CD14-positive monocyte (primary cell): ENCODE measurements around the gene COL21A1. TPM values are rescaled to one million over a fixed set of nuclear protein-coding genes. Genes with fewer than 3 reads are reported as not detected.

Experiments
- DNase-seq, 3 donors: peaks; one replicate each; pipeline ENCODE4 v3.0.0-alpha.2; 2011 to 2022
- H2AFZ ChIP-seq: 2 replicates; pipeline ENCODE4 v1.6.0; 2012; ENCODE audit warnings: mild to moderate bottlenecking, low read depth, low read length, inconsistent platforms; ENCODE audit not compliant: insufficient read depth, poor library complexity, severe bottlenecking
- H3K27ac ChIP-seq, 2 donors: 1 replicate in 1 of 2; 2 replicates in 1 of 2; pipeline ENCODE4 v1.5.1; 2012 to 2013; ENCODE audit warnings: low read length in 2 of 2, control low read depth in 1 of 2, inconsistent platforms in 1 of 2, low read depth in 1 of 2, mild to moderate bottlenecking in 1 of 2
- H3K27me3 ChIP-seq, 2 donors: one replicate each; pipeline versions ENCODE4 v1.6.0 to v1.6.1; 2011 to 2013; ENCODE audit warnings: low read length in 2 of 2; ENCODE audit not compliant: control insufficient read depth in 2 of 2, insufficient read depth in 2 of 2
- H3K36me3 ChIP-seq, 2 donors: replicated peaks in 1 of 2; 1 replicate in 1 of 2; 2 replicates in 1 of 2; pipeline versions ENCODE4 v1.5.1 to v1.6.1; 2012 to 2013; ENCODE audit warnings: low read length in 2 of 2, control low read depth in 1 of 2, inconsistent platforms in 1 of 2, mild to moderate bottlenecking in 1 of 2; ENCODE audit not compliant: insufficient read depth in 2 of 2, control insufficient read depth in 1 of 2
- H3K4me1 ChIP-seq, 2 donors: 1 replicate in 1 of 2; 2 replicates in 1 of 2; pipeline versions ENCODE4 v1.5.1 to v1.6.1; 2012 to 2013; ENCODE audit warnings: low read length in 2 of 2, control low read depth in 1 of 2, inconsistent platforms in 1 of 2, mild to moderate bottlenecking in 1 of 2, moderate library complexity in 1 of 2; ENCODE audit not compliant: insufficient read depth in 2 of 2, control insufficient read depth in 1 of 2
- H3K4me2 ChIP-seq: replicated peaks from 2 replicates; pipeline ENCODE3; 2012; ENCODE audit warnings: low read length, moderate library complexity, mild to moderate bottlenecking; ENCODE audit not compliant: poor library complexity, severe bottlenecking; ENCODE audit errors: extremely low read depth
- H3K4me3 ChIP-seq, 3 experiments: fragments of 200-600 bp in 1 of 3; sonication (generic) in 1 of 3; replicated peaks in 1 of 3; 1 replicate in 2 of 3; 2 replicates in 1 of 3; pipeline ENCODE4 v1.5.1; 2011 to 2013; ENCODE audit warnings: low read length in 3 of 3, mild to moderate bottlenecking in 3 of 3, control low read depth in 2 of 3, low read depth in 2 of 3, inconsistent platforms in 1 of 3, moderate library complexity in 1 of 3
- H3K79me2 ChIP-seq: 2 replicates; pipeline ENCODE4 v1.6.0; 2012; ENCODE audit warnings: mild to moderate bottlenecking, control low read depth, inconsistent platforms, low read length, moderate library complexity; ENCODE audit not compliant: insufficient read depth
- H3K9ac ChIP-seq: 2 replicates; pipeline ENCODE4 v1.6.0; 2017; ENCODE audit warnings: low read length, mild to moderate bottlenecking; ENCODE audit not compliant: insufficient read depth, poor library complexity, severe bottlenecking
- H3K9me3 ChIP-seq, 2 donors: replicated peaks in 1 of 2; 1 replicate in 1 of 2; 2 replicates in 1 of 2; pipeline versions ENCODE4 v1.5.1 to v1.6.1; 2012 to 2013; ENCODE audit warnings: low read length in 2 of 2, control low read depth in 1 of 2; ENCODE audit not compliant: control insufficient read depth in 1 of 2, insufficient read depth in 1 of 2
- H4K20me1 ChIP-seq: 2 replicates; pipeline ENCODE4 v1.6.0; 2012; ENCODE audit warnings: mild to moderate bottlenecking, low read length, control low read depth, moderate library complexity; ENCODE audit not compliant: insufficient read depth
- H3K27ac Mint-ChIP-seq, 7 donors: one replicate each; pipeline ENCODE4 v1.8.0; 2020; ENCODE audit warnings: mild to moderate bottlenecking in 7 of 7, mixed read lengths in 7 of 7, moderate library complexity in 6 of 7, inconsistent platforms in 2 of 7
- H3K27me3 Mint-ChIP-seq, 3 donors: one replicate each; pipeline ENCODE4 v1.8.0; 2021 to 2022; ENCODE audit warnings: low read depth in 3 of 3, mild to moderate bottlenecking in 3 of 3, mixed read lengths in 3 of 3, moderate library complexity in 3 of 3, inconsistent platforms in 1 of 3
- H3K36me3 Mint-ChIP-seq, 2 donors: one replicate each; pipeline ENCODE4 v1.8.0; 2020; ENCODE audit warnings: mixed read lengths in 2 of 2, inconsistent platforms in 1 of 2, mild to moderate bottlenecking in 1 of 2
- H3K4me1 Mint-ChIP-seq: one replicate; pipeline ENCODE4 v1.8.0; 2020; ENCODE audit warnings: mild to moderate bottlenecking, mixed read lengths
- H3K4me3 Mint-ChIP-seq, 2 donors: one replicate each; pipeline ENCODE4 v1.8.0; 2020; ENCODE audit warnings: mild to moderate bottlenecking in 2 of 2, mixed read lengths in 2 of 2, moderate library complexity in 1 of 2
- H3K9me3 Mint-ChIP-seq, 7 donors: one replicate each; pipeline ENCODE4 v1.8.0; 2020 to 2022; ENCODE audit warnings: mixed read lengths in 7 of 7, mild to moderate bottlenecking in 6 of 7, moderate library complexity in 6 of 7, inconsistent platforms in 2 of 7
- WGBS: methylation state at CpG from one replicate; pipeline ENCODE4 v1.1.5; 2013; ENCODE audit warnings: missing lambda C conversion rate; ENCODE audit not compliant: insufficient coverage; 5-methylcytosine and 5-hydroxymethylcytosine counted together
- intact Hi-C, 2 donors: fragments of 100-400 bp; cut with micrococcal nuclease; formaldehyde crosslinking; loops; one replicate each; pipeline versions ENCODE4 v1.15.0 to v1.15.1; 2023
- polyA plus RNA-seq, 3 donors: library from polyadenylated mRNA; depleted of rRNA in 1 of 3; unstranded in 2 of 3; stranded (reverse) in 1 of 3; fragments of 300-500 nt in 2 of 3; fragments of >200 nt in 1 of 3; fragmentation: Illumina TruSeq in 2 of 3; gene quantifications; 1 replicate in 2 of 3; 2 replicates in 1 of 3; pipeline ENCODE4 v1.2.3, GENCODE V29; 2012 to 2021
- TF ChIP-seq, protein P1 (sequence below): fragments of 200-600 bp; IDR thresholded peaks from one replicate; pipeline ENCODE4 v1.8.0; 2022; ENCODE audit warnings: antibody characterized with exemption, mild to moderate bottlenecking

The COL21A1 gene
- polyA plus RNA-seq, 3 donors, result 0.03 TPM; not detected in 2

DNA sequence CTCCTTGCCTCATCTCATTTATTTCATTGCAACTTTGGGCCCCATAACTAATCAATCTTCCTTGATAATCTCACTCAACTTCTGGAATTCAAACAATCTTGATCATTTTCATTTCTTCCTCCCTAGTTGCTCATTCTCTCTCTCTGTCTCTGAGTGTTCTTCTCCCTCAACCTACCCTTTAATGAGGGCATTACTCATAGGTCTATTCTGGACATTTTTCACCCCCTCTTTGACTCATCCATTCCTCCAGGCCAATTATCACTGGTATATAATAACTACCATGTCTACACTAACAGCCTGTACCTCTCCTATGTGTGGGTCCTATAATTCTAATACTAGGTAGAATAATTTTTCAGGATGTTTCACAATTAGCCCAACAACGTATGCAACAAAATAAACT lies 78.8 kb downstream of the COL21A1 start:
- intact Hi-C loops, result no loop called here
- H3K27me3 Mint-ChIP-seq, result peaks cover 0 to 1% (median 0%) of the 10 kb centered on the region in 3 donors
- H3K36me3 Mint-ChIP-seq, result no peaks in the 10 kb centered on the region
- Histone ChIP-seq H3K4me2 (no peak overlapping the region), H3K4me1 (no peaks in the 10 kb centered on the region), H3K9ac (no peak overlapping the region), H3K36me3 (no peaks in the 10 kb centered on the region), H3K27me3 (no peaks in the 10 kb centered on the region), H2AFZ (no peak overlapping the region), H4K20me1 (no peaks in the 10 kb centered on the region), H3K27ac (no peak overlapping the region), H3K9me3 (peaks cover 3 to 13% of the 10 kb centered on the region in 2 donors), H3K79me2 (no peaks in the 10 kb centered on the region), H3K4me3 (no peak overlapping the region)
- no peaks in the 10 kb centered on the region for H3K4me1 Mint-ChIP-seq
- H3K4me3 Mint-ChIP-seq, result no peak overlapping the region
- TF ChIP-seq, protein P1, sequence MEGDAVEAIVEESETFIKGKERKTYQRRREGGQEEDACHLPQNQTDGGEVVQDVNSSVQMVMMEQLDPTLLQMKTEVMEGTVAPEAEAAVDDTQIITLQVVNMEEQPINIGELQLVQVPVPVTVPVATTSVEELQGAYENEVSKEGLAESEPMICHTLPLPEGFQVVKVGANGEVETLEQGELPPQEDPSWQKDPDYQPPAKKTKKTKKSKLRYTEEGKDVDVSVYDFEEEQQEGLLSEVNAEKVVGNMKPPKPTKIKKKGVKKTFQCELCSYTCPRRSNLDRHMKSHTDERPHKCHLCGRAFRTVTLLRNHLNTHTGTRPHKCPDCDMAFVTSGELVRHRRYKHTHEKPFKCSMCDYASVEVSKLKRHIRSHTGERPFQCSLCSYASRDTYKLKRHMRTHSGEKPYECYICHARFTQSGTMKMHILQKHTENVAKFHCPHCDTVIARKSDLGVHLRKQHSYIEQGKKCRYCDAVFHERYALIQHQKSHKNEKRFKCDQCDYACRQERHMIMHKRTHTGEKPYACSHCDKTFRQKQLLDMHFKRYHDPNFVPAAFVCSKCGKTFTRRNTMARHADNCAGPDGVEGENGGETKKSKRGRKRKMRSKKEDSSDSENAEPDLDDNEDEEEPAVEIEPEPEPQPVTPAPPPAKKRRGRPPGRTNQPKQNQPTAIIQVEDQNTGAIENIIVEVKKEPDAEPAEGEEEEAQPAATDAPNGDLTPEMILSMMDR, result no peak
- no peak overlapping the region for H3K27ac Mint-ChIP-seq
- DNase-seq, result no peak
- peaks cover 2 to 20% (median 15%) of the 10 kb centered on the region in 7 donors for H3K9me3 Mint-ChIP-seq
- WGBS, result no CpG with 5 or more reads among the region's 1 CpG

DNA sequence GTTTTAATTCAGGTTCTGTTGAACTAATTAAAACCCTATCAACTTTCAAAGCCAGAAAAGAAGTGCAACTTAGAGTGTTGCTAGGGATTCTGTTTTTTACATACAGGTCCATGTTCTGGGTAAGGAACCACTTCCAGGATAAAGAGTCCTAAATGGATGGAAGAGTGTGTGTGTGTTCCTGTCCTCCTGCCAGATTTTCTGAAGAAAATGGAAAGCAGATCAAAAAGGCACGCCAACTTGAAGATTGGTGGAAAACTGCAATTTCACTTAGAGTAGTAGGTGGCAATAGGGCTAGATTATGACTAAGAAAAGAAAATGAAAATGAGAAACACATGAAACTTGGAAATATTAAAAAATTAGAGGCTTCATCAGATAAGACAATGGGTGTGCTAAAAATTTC lies 85.3 kb downstream of the COL21A1 start:
- peaks cover 0 to 3% (median 2%) of the 10 kb centered on the region in 3 donors for H3K27me3 Mint-ChIP-seq
- Histone ChIP-seq H3K4me3 (no peak overlapping the region), H4K20me1 (no peaks in the 10 kb centered on the region), H3K9ac (no peak overlapping the region), H3K27me3 (no peaks in the 10 kb centered on the region), H3K9me3 (no peaks in the 10 kb centered on the region), H3K27ac (no peak overlapping the region), H3K79me2 (no peaks in the 10 kb centered on the region), H3K4me1 (no peaks in the 10 kb centered on the region), H3K4me2 (no peak overlapping the region), H3K36me3 (no peaks in the 10 kb centered on the region), H2AFZ (no peak overlapping the region)
- H3K4me1 Mint-ChIP-seq, result no peaks in the 10 kb centered on the region
- 100% methylated on average over 1 of the region's 1 CpG for WGBS
- H3K27ac Mint-ChIP-seq, result no peak overlapping the region
- peaks cover 0 to 13% (median 0%) of the 10 kb centered on the region in 7 donors for H3K9me3 Mint-ChIP-seq
- intact Hi-C loops, result no loop called here
- DNase-seq, result no peak
- no peak overlapping the region for H3K4me3 Mint-ChIP-seq
- TF ChIP-seq, protein P1, result no peak
- H3K36me3 Mint-ChIP-seq, result no peaks in the 10 kb centered on the region
